A673 (cell line): ENCODE measurements around the gene TMEM208.

Source experiments
- EZH2 ChIP-seq: fragments of 200-600 bp; sonication (generic); IDR thresholded peaks from 2 replicates; pipeline ENCODE4 v1.6.1; 2017; ENCODE audit warnings: borderline replicate concordance, low read depth, mild to moderate bottlenecking, mixed read lengths, antibody characterized with exemption, low read length; ENCODE audit not compliant: poor library complexity, severe bottlenecking
- TF ChIP-seq, protein P1 (sequence below): fragments of 300-800, 200-600 bp; sonication (generic); conservative IDR thresholded peaks from 2 replicates; pipeline ENCODE4 v1.5.1; 2017; ENCODE audit warnings: low read depth, mild to moderate bottlenecking, antibody characterized with exemption, low read length, moderate library complexity, mixed read lengths

- TF ChIP-seq, protein P1, sequence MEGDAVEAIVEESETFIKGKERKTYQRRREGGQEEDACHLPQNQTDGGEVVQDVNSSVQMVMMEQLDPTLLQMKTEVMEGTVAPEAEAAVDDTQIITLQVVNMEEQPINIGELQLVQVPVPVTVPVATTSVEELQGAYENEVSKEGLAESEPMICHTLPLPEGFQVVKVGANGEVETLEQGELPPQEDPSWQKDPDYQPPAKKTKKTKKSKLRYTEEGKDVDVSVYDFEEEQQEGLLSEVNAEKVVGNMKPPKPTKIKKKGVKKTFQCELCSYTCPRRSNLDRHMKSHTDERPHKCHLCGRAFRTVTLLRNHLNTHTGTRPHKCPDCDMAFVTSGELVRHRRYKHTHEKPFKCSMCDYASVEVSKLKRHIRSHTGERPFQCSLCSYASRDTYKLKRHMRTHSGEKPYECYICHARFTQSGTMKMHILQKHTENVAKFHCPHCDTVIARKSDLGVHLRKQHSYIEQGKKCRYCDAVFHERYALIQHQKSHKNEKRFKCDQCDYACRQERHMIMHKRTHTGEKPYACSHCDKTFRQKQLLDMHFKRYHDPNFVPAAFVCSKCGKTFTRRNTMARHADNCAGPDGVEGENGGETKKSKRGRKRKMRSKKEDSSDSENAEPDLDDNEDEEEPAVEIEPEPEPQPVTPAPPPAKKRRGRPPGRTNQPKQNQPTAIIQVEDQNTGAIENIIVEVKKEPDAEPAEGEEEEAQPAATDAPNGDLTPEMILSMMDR: no peak
- TF ChIP-seq EZH2: no peak
Observed at GRCh38 chr16:67201411-67202345, 25.3 kb upstream of the TMEM208 start.
